Measurements from ENCODE around the gene ODF2L. TPM values are rescaled to one million over a fixed set of nuclear protein-coding genes. Genes with fewer than 3 reads are reported as not detected.

Gene ODF2L
- total and polyA plus RNA-seq, 7 experiments from 2014 or later, result 22.8 to 75.3 (median 51.7) TPM

GRCh38 chr1:86435327-86435726, 39.2 kb upstream of the ODF2L start:
- intact Hi-C loops (cut with micrococcal nuclease), result no loop called here
- no peak overlapping the region for H3K27ac ChIP-seq (ENCODE audit: low read depth, low read length)

GRCh38 chr1:86434059-86434458, 37.9 kb upstream of the ODF2L start:
- ChIA-PET CTCF (no interaction called here), POLR2A (no interaction called here)
- intact Hi-C loops (cut with micrococcal nuclease), result no loop called here
- DNase-seq (no peak), ATAC-seq (no peak)
- H3K4me1 ChIP-seq (ENCODE audit: control insufficient read depth in 2 of 2, insufficient read depth in 2 of 2, low read length in 2 of 2), result no peaks in the 10 kb centered on the region
- no peaks in the 10 kb centered on the region for H3K9me3 ChIP-seq (ENCODE audit: control insufficient read depth in 2 of 3, low read length in 3 of 3)
- no peaks in the 10 kb centered on the region for H3K4me1 Mint-ChIP-seq
- no peak overlapping the region for H3K4me3 Mint-ChIP-seq
- H3K36me3 ChIP-seq (ENCODE audit: control insufficient read depth in 2 of 3, insufficient read depth in 3 of 3, low read length in 3 of 3), result no peaks in the 10 kb centered on the region
- no peaks in the 10 kb centered on the region for H3K9me3 Mint-ChIP-seq
- no peaks in the 10 kb centered on the region for H3K27me3 ChIP-seq (ENCODE audit: control insufficient read depth in 2 of 2, insufficient read depth in 2 of 2, low read length in 2 of 2)
- peaks cover 0 to 25% (median 11%) of the 10 kb centered on the region in 5 donors for H3K27me3 Mint-ChIP-seq
- no peak overlapping the region for H3K27ac Mint-ChIP-seq
- H3K36me3 Mint-ChIP-seq, result no peaks in the 10 kb centered on the region
- no peak overlapping the region for H3K27ac ChIP-seq (ENCODE audit: low read depth, low read length)
- H3K4me3 ChIP-seq (ENCODE audit: low read length), result no peak overlapping the region

More at GRCh38 chr1:86435327-86435726, 39.2 kb upstream of the ODF2L start:
- DNase-seq, result no peak
- H3K9me3 Mint-ChIP-seq, result no peaks in the 10 kb centered on the region
- no peaks in the 10 kb centered on the region for H3K4me1 ChIP-seq (ENCODE audit: control insufficient read depth in 2 of 2, insufficient read depth in 2 of 2, low read length in 2 of 2)
- H3K36me3 Mint-ChIP-seq, result no peaks in the 10 kb centered on the region
- no peaks in the 10 kb centered on the region for H3K27me3 ChIP-seq (ENCODE audit: control insufficient read depth in 2 of 2, insufficient read depth in 2 of 2, low read length in 2 of 2)
- no peaks in the 10 kb centered on the region for H3K9me3 ChIP-seq (ENCODE audit: control insufficient read depth in 2 of 3, low read length in 3 of 3)
- no peak for ATAC-seq
- no peak overlapping the region for H3K4me3 Mint-ChIP-seq
- H3K4me1 Mint-ChIP-seq, result peaks cover 0 to 3% (median 0%) of the 10 kb centered on the region in 7 donors
- POLR2A ChIA-PET, result no interaction called here
- H3K27ac Mint-ChIP-seq, result no peak overlapping the region
- peaks cover 0 to 25% (median 11%) of the 10 kb centered on the region in 5 donors for H3K27me3 Mint-ChIP-seq
- no peak overlapping the region for H3K4me3 ChIP-seq (ENCODE audit: low read length)
- CTCF ChIA-PET, result no interaction called here
- no peaks in the 10 kb centered on the region for H3K36me3 ChIP-seq (ENCODE audit: control insufficient read depth in 2 of 3, insufficient read depth in 3 of 3, low read length in 3 of 3)

- Histone ChIP-seq H3K9me3 (ENCODE audit: control insufficient read depth in 2 of 3, low read length in 3 of 3) (no peaks in the 10 kb centered on the region), H3K4me1 (ENCODE audit: control insufficient read depth in 2 of 2, insufficient read depth in 2 of 2, low read length in 2 of 2) (no peaks in the 10 kb centered on the region), H3K4me3 (ENCODE audit: low read length) (no peak overlapping the region), H3K27me3 (ENCODE audit: control insufficient read depth in 2 of 2, insufficient read depth in 2 of 2, low read length in 2 of 2) (no peaks in the 10 kb centered on the region), H3K27ac (ENCODE audit: low read depth, low read length) (no peak overlapping the region), H3K36me3 (ENCODE audit: control insufficient read depth in 2 of 3, insufficient read depth in 3 of 3, low read length in 3 of 3) (no peaks in the 10 kb centered on the region)
- H3K27me3 Mint-ChIP-seq, result peaks cover 0 to 13% (median 6%) of the 10 kb centered on the region in 5 donors
- CTCF ChIA-PET, result interaction anchor here (0.6 to 0.8 kb wide), 2 partner anchors 13 to 23 kb away, joined by 3 to 4 read pairs; no protein-coding TSS in a partner anchor
- H3K27ac Mint-ChIP-seq, result no peak overlapping the region
- DNase-seq, result no peak
- no peak for ATAC-seq
- no peaks in the 10 kb centered on the region for H3K9me3 Mint-ChIP-seq
- H3K4me3 Mint-ChIP-seq, result no peak overlapping the region
- H3K4me1 Mint-ChIP-seq, result no peaks in the 10 kb centered on the region
- H3K36me3 Mint-ChIP-seq, result no peaks in the 10 kb centered on the region
- intact Hi-C loops (cut with micrococcal nuclease), result no loop called here
- POLR2A ChIA-PET, result interaction anchor here (0.8 to 1.5 kb wide), 2 partner anchors 11 to 34 kb away, joined by 5 to 6 read pairs; partner anchors contain the start of gene ODF2L
Observed at GRCh38 chr1:86430376-86430775, 34.3 kb upstream of the ODF2L start.

GRCh38 chr1:86429835-86430234, 33.7 kb upstream of the ODF2L start:
- Histone ChIP-seq H3K4me1 (ENCODE audit: control insufficient read depth in 2 of 2, insufficient read depth in 2 of 2, low read length in 2 of 2) (no peaks in the 10 kb centered on the region), H3K27me3 (ENCODE audit: control insufficient read depth in 2 of 2, insufficient read depth in 2 of 2, low read length in 2 of 2) (no peaks in the 10 kb centered on the region), H3K27ac (ENCODE audit: low read depth, low read length) (no peak overlapping the region), H3K4me3 (ENCODE audit: low read length) (no peak overlapping the region), H3K9me3 (ENCODE audit: control insufficient read depth in 2 of 3, low read length in 3 of 3) (no peaks in the 10 kb centered on the region), H3K36me3 (ENCODE audit: control insufficient read depth in 2 of 3, insufficient read depth in 3 of 3, low read length in 3 of 3) (no peaks in the 10 kb centered on the region)
- DNase-seq (no peak), ATAC-seq (peak; percentile 82)
- Mint-ChIP-seq H3K27me3 (peaks cover 0 to 16% (median 7%) of the 10 kb centered on the region in 5 donors), H3K9me3 (no peaks in the 10 kb centered on the region), H3K36me3 (no peaks in the 10 kb centered on the region), H3K27ac (no peak overlapping the region), H3K4me3 (no peak overlapping the region), H3K4me1 (no peaks in the 10 kb centered on the region)
- intact Hi-C loops (cut with micrococcal nuclease), result loop anchor here in 1 of 2 donors (5.0 kb wide), 1 partner anchor 42 kb away; no protein-coding TSS in a partner anchor
- ChIA-PET CTCF (interaction anchor here (0.8 kb wide), 2 partner anchors 12 to 274 kb away, joined by 3 to 4 read pairs; no protein-coding TSS in a partner anchor), POLR2A (interaction anchor here (0.8 to 1.5 kb wide), 2 partner anchors 12 to 33 kb away, joined by 5 to 6 read pairs; partner anchors contain the start of gene ODF2L)

GRCh38 chr1:86429122-86429725, 33.1 kb upstream of the ODF2L start:
- peak; percentile 37 for ATAC-seq
- no peaks in the 10 kb centered on the region for H3K9me3 Mint-ChIP-seq
- H3K27me3 ChIP-seq (ENCODE audit: control insufficient read depth in 2 of 2, insufficient read depth in 2 of 2, low read length in 2 of 2), result no peaks in the 10 kb centered on the region
- H3K4me3 Mint-ChIP-seq, result no peak overlapping the region
- H3K27me3 Mint-ChIP-seq, result peaks cover 0 to 15% (median 5%) of the 10 kb centered on the region in 5 donors
- no peaks in the 10 kb centered on the region for H3K36me3 ChIP-seq (ENCODE audit: control insufficient read depth in 2 of 3, insufficient read depth in 3 of 3, low read length in 3 of 3)
- no peak overlapping the region for H3K27ac Mint-ChIP-seq
- CTCF ChIA-PET, result interaction anchor here (0.8 kb wide), 2 partner anchors 12 to 275 kb away, joined by 3 to 4 read pairs; no protein-coding TSS in a partner anchor
- DNase-seq, result no peak
- H3K4me3 ChIP-seq (ENCODE audit: low read length), result no peak overlapping the region
- H3K36me3 Mint-ChIP-seq, result no peaks in the 10 kb centered on the region
- no peaks in the 10 kb centered on the region for H3K9me3 ChIP-seq (ENCODE audit: control insufficient read depth in 2 of 3, low read length in 3 of 3)
- intact Hi-C loops (cut with micrococcal nuclease), result loop anchor here in 1 of 2 donors (5.0 kb wide), 1 partner anchor 43 kb away; no protein-coding TSS in a partner anchor
- H3K27ac ChIP-seq (ENCODE audit: low read depth, low read length), result no peak overlapping the region
- H3K4me1 ChIP-seq (ENCODE audit: control insufficient read depth in 2 of 2, insufficient read depth in 2 of 2, low read length in 2 of 2), result no peaks in the 10 kb centered on the region
- H3K4me1 Mint-ChIP-seq, result no peaks in the 10 kb centered on the region
- POLR2A ChIA-PET, result interaction anchor here (1.5 kb wide), 1 partner anchor 12 kb away, joined by 6 read pairs; no protein-coding TSS in a partner anchor

- H3K27me3 Mint-ChIP-seq, result peaks cover 0 to 16% (median 3%) of the 10 kb centered on the region in 5 donors
- DNase-seq (no peak), ATAC-seq (no peak)
- Histone ChIP-seq H3K27ac (ENCODE audit: low read depth, low read length) (no peak within 1 kb of the TSS), H3K4me3 (ENCODE audit: low read length) (no peak within 1 kb of the TSS), H3K36me3 (ENCODE audit: control insufficient read depth in 2 of 3, insufficient read depth in 3 of 3, low read length in 3 of 3) (no peaks in the 10 kb centered on the region), H3K9me3 (ENCODE audit: control insufficient read depth in 2 of 3, low read length in 3 of 3) (no peaks in the 10 kb centered on the region), H3K4me1 (ENCODE audit: control insufficient read depth in 2 of 2, insufficient read depth in 2 of 2, low read length in 2 of 2) (no peaks in the 10 kb centered on the region), H3K27me3 (ENCODE audit: control insufficient read depth in 2 of 2, insufficient read depth in 2 of 2, low read length in 2 of 2) (no peaks in the 10 kb centered on the region)
- peaks cover 3 to 8% (median 6%) of the 10 kb centered on the region in 7 donors for H3K4me1 Mint-ChIP-seq
- no peaks in the 10 kb centered on the region for H3K36me3 Mint-ChIP-seq
- H3K9me3 Mint-ChIP-seq, result no peaks in the 10 kb centered on the region
- intact Hi-C loops (cut with micrococcal nuclease), result no loop called here
- H3K27ac Mint-ChIP-seq, result no peak within 1 kb of the TSS
- H3K4me3 Mint-ChIP-seq, result no peak within 1 kb of the TSS
- CTCF ChIA-PET, result interaction anchor here (1.0 kb wide), 1 partner anchor 44 kb away, joined by 3 read pairs; no protein-coding TSS in a partner anchor
- POLR2A ChIA-PET, result no interaction called here
Observed at GRCh38 chr1:86423873-86424272, 27.8 kb upstream of the ODF2L start, which contains the start of gene CLCA2. TSS of gene CLCA2 (plus strand) at chr1:86424171. CDS start at chr1:86424248, 77 bp downstream.
